Measurements from ENCODE around the gene HSPA12A. TPM values are rescaled to one million over a fixed set of nuclear protein-coding genes. Genes with fewer than 3 reads are reported as not detected.

The HSPA12A gene
- total and polyA plus RNA-seq, 2 of the 13 experiments (the other 11 are each of a cell fraction or from before 2014, with no cell fraction given), result 6.4 to 13.6 TPM

GRCh38 chr10:116632596-116633215 lies 109.7 kb downstream of the HSPA12A start:
- TF ChIP-seq GPN1 (CRISPR knock-in tag; IDR thresholded peaks at IDR 0.05; ENCODE audit: borderline replicate concordance), result no peak
- no peak for TF ChIP-seq PHF21A (CRISPR knock-in tag; IDR thresholded peaks at IDR 0.05)
- TF ChIP-seq ZNF460 (CRISPR knock-in tag; IDR thresholded peaks at IDR 0.05; ENCODE audit: borderline replicate concordance), result no peak
- TF ChIP-seq ZNF652 (CRISPR knock-in tag; IDR thresholded peaks at IDR 0.05; ENCODE audit: borderline replicate concordance, low read depth), result no peak
- no peak for TF ChIP-seq ZNF232 (CRISPR knock-in tag; IDR thresholded peaks at IDR 0.05; ENCODE audit: borderline replicate concordance)
- TF ChIP-seq ZNF839 (CRISPR knock-in tag; IDR thresholded peaks at IDR 0.05; ENCODE audit: borderline replicate concordance), result no peak
- TF ChIP-seq SRSF1 (optimal IDR thresholded peaks at IDR 0.05; ENCODE audit: low read depth, low read length), result no peak
- TF ChIP-seq ZNF552 (CRISPR knock-in tag; IDR thresholded peaks at IDR 0.05; ENCODE audit: borderline replicate concordance), result no peak
- no peak for TF ChIP-seq ZMAT3 (CRISPR knock-in tag; conservative IDR thresholded peaks at IDR 0.05)
- TF ChIP-seq MAFK (conservative IDR thresholded peaks at IDR 0.05 in 1 of 2, IDR thresholded peaks at IDR 0.05 in 1 of 2; ENCODE audit: low read length in 2 of 2), result no peak
- intact Hi-C loops (cut with micrococcal nuclease; ENCODE audit: unreplicated experiment), result no loop called here
- Histone ChIP-seq H3K36me3 (replicated peaks in 1 of 2; ENCODE audit: control insufficient read depth in 1 of 2, insufficient read depth in 2 of 2, low read length in 2 of 2) (no peaks in the 10 kb centered on the region), H3K27ac (ENCODE audit: extremely low read length, insufficient read depth, low read length) (no peak overlapping the region), H3K4me3 (replicated peaks in 1 of 3; ENCODE audit: insufficient read depth in 1 of 3, low read depth in 2 of 3, low read length in 3 of 3) (no peak overlapping the region), H3K79me2 (ENCODE audit: insufficient read depth, low read length) (no peaks in the 10 kb centered on the region), H3K9ac (ENCODE audit: insufficient read depth, low read depth, low read length) (no peak overlapping the region), H3K4me2 (ENCODE audit: low read depth, low read length) (no peak overlapping the region), H2AFZ (ENCODE audit: low read length) (no peak overlapping the region), H4K20me1 (ENCODE audit: insufficient read depth, low read length) (no peaks in the 10 kb centered on the region), H3K9me3 (ENCODE audit: low read length) (no peaks in the 10 kb centered on the region), H3K27me3 (ENCODE audit: control insufficient read depth in 1 of 2, insufficient read depth in 2 of 2, low read length in 2 of 2) (no peaks in the 10 kb centered on the region), H3K4me1 (ENCODE audit: insufficient read depth, low read length) (no peaks in the 10 kb centered on the region)
- DNase-seq (ENCODE audit: low spot score), result no peak
- in situ Hi-C loops (cut with HindIII; ENCODE audit: extremely low pct_ligation_motif_present, low pct_unique_long_range_greater_than_20kb), result no loop called here
- POLR2A ChIA-PET, result no interaction called here
- WGBS (ENCODE audit: low lambda C conversion rate), result 47% methylated on average over 17 of the region's 17 CpGs
- no peak for ATAC-seq
- no peak for FAIRE-seq
- CTCF ChIA-PET (ENCODE audit: low intra/inter-chr PET ratio, low total read pairs), result no interaction called here
- BruUV-seq (replicated peaks), result no TSS peak
